SK-N-SH treated with all-trans-retinoic acid at 6 μM for 48 hours (cell line): Measurements from ENCODE around the gene RNF113B.

Experiments used
- CSRNP3 ChIP-seq: fragments of 250-450 bp; sonication (Bioruptor Pico); IDR thresholded peaks from 2 replicates; pipeline ENCODE4 v1.5.1; 2021; ENCODE audit warnings: mild to moderate bottlenecking, moderate library complexity
- TCF4 ChIP-seq: fragments of 250-450 bp; sonication (Bioruptor Pico); IDR thresholded peaks from 2 replicates; pipeline ENCODE4 v1.8.0; 2021; ENCODE audit warnings: mild to moderate bottlenecking, moderate library complexity, borderline replicate concordance
- TF ChIP-seq, protein P1 (sequence below): fragments of 250-450 bp; sonication (Bioruptor Pico); IDR thresholded peaks from 2 replicates; pipeline ENCODE4 v1.8.0; 2020; ENCODE audit warnings: mild to moderate bottlenecking, moderate library complexity, borderline replicate concordance

- TF ChIP-seq, protein P1, sequence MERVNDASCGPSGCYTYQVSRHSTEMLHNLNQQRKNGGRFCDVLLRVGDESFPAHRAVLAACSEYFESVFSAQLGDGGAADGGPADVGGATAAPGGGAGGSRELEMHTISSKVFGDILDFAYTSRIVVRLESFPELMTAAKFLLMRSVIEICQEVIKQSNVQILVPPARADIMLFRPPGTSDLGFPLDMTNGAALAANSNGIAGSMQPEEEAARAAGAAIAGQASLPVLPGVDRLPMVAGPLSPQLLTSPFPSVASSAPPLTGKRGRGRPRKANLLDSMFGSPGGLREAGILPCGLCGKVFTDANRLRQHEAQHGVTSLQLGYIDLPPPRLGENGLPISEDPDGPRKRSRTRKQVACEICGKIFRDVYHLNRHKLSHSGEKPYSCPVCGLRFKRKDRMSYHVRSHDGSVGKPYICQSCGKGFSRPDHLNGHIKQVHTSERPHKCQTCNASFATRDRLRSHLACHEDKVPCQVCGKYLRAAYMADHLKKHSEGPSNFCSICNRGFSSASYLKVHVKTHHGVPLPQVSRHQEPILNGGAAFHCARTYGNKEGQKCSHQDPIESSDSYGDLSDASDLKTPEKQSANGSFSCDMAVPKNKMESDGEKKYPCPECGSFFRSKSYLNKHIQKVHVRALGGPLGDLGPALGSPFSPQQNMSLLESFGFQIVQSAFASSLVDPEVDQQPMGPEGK: no peak
- TF ChIP-seq TCF4 (no peak), CSRNP3 (no peak)
Measured at GRCh38 chr13:98143157-98143553, 33.9 kb downstream of the RNF113B start.
